Measurements from ENCODE around the gene HHAT. TPM values are rescaled to one million over a fixed set of nuclear protein-coding genes. Genes with fewer than 3 reads are reported as not detected.

HHAT gene
- total RNA-seq, 1 experiment from 2014 or later = 1.0 TPM

GRCh38 chr1:210722410-210723081 lies 393.8 kb downstream of the HHAT start:
- Histone ChIP-seq H3K4me3 (ENCODE audit: insufficient read depth, low read depth, low read length) (no peak overlapping the region), H3K27me3 (ENCODE audit: control insufficient read depth, insufficient read depth, low read length) (no peaks in the 10 kb centered on the region; the same call in 1 of the 2 replicates), H3K36me3 (replicated peaks; ENCODE audit: control insufficient read depth, insufficient read depth, low read length) (no peaks in the 10 kb centered on the region)
- DNase-seq = no peak

GRCh38 chr1:210723646-210724045 lies 394.9 kb downstream of the HHAT start:
- Histone ChIP-seq H3K27me3 (ENCODE audit: control insufficient read depth, insufficient read depth, low read length) (no peaks in the 10 kb centered on the region; the same call in 1 of the 2 replicates), H3K4me3 (ENCODE audit: insufficient read depth, low read depth, low read length) (no peak overlapping the region), H3K36me3 (replicated peaks; ENCODE audit: control insufficient read depth, insufficient read depth, low read length) (no peaks in the 10 kb centered on the region)
- DNase-seq = no peak

- no peak for DNase-seq
- Histone ChIP-seq H3K36me3 (replicated peaks; ENCODE audit: control insufficient read depth, insufficient read depth, low read length) (no peaks in the 10 kb centered on the region), H3K4me3 (ENCODE audit: insufficient read depth, low read depth, low read length) (no peak overlapping the region), H3K27me3 (ENCODE audit: control insufficient read depth, insufficient read depth, low read length) (no peaks in the 10 kb centered on the region; the same call in 1 of the 2 replicates)
Measured at GRCh38 chr1:210724768-210725167, 396.1 kb downstream of the HHAT start.

Other genes with a start within 250 kb of the HHAT start
- gene SERTAD4, start 96.1 kb upstream of the HHAT start, total RNA-seq (2014; rRNA removed; shearing (Covaris generic)) = 8.7 and 12.0 TPM in 2 replicates

Data from H7 (cell line).